ENCODE results near the gene RPS6KB2.
"Not testable (repeated sequence)": the region's sequence is repeated elsewhere in the genome, so short reads cannot be mapped to it uniquely, and the experiment has no call there.

RPS6KB2 gene

DNA sequence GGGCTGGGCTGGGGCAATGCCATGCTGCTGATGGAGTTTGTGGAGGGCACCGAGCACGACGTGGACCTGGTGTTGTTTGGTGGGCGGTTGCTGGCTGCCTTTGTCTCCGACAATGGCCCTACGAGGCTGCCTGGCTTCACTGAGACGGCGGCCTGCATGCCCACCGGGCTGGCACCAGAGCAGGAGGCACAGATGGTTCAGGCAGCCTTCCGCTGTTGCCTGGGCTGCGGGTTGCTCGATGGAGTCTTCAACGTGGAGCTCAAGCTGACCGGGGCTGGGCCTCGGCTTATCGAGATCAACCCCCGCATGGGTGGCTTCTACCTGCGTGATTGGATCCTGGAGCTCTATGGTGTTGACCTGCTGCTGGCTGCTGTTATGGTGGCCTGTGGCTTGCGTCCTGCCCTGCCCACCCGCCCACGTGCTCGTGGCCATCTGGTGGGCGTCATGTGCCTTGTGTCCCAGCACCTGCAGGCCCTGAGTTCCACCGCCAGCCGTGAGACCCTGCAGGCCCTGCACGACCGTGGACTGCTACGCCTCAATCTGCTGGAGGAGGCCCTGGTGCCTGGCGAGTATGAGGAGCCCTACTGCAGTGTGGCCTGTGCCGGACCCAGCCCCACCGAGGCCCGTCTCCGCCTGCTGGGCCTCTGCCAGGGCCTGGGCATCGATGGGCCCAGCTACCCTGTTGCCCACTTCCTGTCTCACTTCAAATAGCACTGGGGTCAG lies 4.2 kb upstream of the RPS6KB2 start:
- H3K4me2 ChIP-seq (ENCODE audit: low read depth, low read length), result no peak overlapping the region
- DNase-seq, result no peak
- H3K27me3 ChIP-seq (replicated peaks; ENCODE audit: insufficient read depth, low read length), result no peaks in the 10 kb centered on the region
- peaks cover 4% of the 10 kb centered on the region; the same call in 1 of the 2 replicates for H3F3A ChIP-seq (ENCODE audit: insufficient read depth, low read length)
- TF ChIP-seq CTCF (IDR thresholded peaks at IDR 0.05; ENCODE audit: low read length), result no peak
- no peak for TF ChIP-seq EZH2 (optimal IDR thresholded peaks at IDR 0.05; ENCODE audit: low read depth, low read length)
- TF ChIP-seq EZH2phosphoT487 (IDR thresholded peaks at IDR 0.05; ENCODE audit: low read length), result no peak
- no peaks in the 10 kb centered on the region for H3K9me3 ChIP-seq (replicated peaks; ENCODE audit: insufficient read depth, low read length)
- H3K4me3 ChIP-seq (ENCODE audit: low read length), result no peak overlapping the region
- H3K79me2 ChIP-seq (ENCODE audit: low read length), result peaks cover 7% of the 10 kb centered on the region
- H3K4me1 ChIP-seq (ENCODE audit: low read length), result peaks cover 10% of the 10 kb centered on the region; the same call in 1 of the 2 replicates
- no peaks in the 10 kb centered on the region for H3K36me3 ChIP-seq (replicated peaks; ENCODE audit: insufficient read depth, low read length)
- H3K9ac ChIP-seq (ENCODE audit: low read length), result no peak overlapping the region
- no peak overlapping the region for H3K27ac ChIP-seq (ENCODE audit: low read length)
- no peak overlapping the region for H2AFZ ChIP-seq (ENCODE audit: low read length)
- no peaks in the 10 kb centered on the region for H3K9me2 ChIP-seq (replicated peaks; ENCODE audit: insufficient read depth, low read length)
- H4K20me1 ChIP-seq (ENCODE audit: insufficient read depth, low read length), result no peaks in the 10 kb centered on the region

DNA sequence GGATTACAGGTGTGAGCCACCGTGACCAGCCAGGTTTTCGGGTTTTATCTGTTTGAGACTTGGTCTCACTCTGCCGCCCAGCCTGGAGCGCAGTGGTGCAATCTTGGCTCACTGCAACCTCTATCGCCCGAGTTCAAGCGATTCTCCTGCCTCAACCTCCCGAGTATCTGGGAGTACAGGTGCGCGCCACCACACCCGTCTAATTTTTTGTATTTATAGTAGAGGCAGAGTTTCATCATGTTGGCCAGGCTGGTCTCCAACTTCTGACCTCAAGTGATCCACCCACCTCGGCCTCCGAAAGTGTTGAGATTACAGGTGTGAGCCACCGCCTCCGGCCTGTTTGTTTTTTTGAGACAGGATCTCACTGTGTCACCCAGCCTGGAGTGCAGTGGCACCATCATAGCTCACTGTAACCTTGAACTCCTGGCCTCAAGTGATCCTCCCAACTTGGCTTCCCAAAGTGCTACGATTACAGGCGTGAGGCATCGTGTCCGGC lies 882 bp upstream of the RPS6KB2 start:
- H3K79me2 ChIP-seq (ENCODE audit: low read length), result peaks cover 33% of the 10 kb centered on the region
- H3K4me3 ChIP-seq (ENCODE audit: low read length), result peak overlapping the region; percentile 98
- not testable (repeated sequence) for H4K20me1 ChIP-seq (ENCODE audit: insufficient read depth, low read length); H3K4me1 ChIP-seq (ENCODE audit: low read length); H3K9me3 ChIP-seq (replicated peaks; ENCODE audit: insufficient read depth, low read length); H3F3A ChIP-seq (ENCODE audit: insufficient read depth, low read length); H3K9me2 ChIP-seq (replicated peaks; ENCODE audit: insufficient read depth, low read length); H3K36me3 ChIP-seq (replicated peaks; ENCODE audit: insufficient read depth, low read length); H3K27me3 ChIP-seq (replicated peaks; ENCODE audit: insufficient read depth, low read length)
- peak; percentile 13 for DNase-seq
- peak overlapping the region; percentile 69 for H2AFZ ChIP-seq (ENCODE audit: low read length)
- H3K4me2 ChIP-seq (ENCODE audit: low read depth, low read length), result peak overlapping the region; percentile 82
- peak overlapping the region; percentile 68 for H3K27ac ChIP-seq (ENCODE audit: low read length)
- peak overlapping the region; percentile 90 for H3K9ac ChIP-seq (ENCODE audit: low read length)

DNA sequence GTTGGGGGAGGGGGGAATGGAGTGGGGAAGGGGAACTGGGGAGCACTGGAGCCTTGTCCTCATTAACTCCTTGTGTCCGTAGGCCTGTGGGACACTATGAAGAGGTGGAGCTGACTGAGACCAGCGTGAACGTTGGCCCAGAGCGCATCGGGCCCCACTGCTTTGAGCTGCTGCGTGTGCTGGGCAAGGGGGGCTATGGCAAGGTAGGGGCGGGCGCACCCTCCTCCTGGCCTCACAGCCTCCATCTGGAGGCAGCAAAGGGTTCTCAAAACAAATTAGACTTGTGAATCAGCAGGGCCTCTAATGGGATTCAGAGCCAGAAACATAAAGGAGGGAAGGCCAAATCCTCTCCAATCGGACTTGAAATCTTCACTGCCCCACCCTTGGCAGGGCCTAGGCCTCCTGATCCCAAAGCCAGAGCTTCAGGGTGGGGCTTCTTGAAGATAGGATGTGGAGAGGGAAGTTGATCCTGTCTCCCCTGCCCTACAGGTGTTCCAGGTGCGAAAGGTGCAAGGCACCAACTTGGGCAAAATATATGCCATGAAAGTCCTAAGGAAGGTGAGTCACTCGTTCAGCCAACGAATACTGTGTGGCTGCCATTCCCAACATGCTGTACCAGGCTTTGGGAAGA lies 859 bp downstream of the RPS6KB2 start:
- Histone ChIP-seq H2AFZ (ENCODE audit: low read length) (peak overlapping the region; percentile 21; the same call in 1 of the 2 replicates), H4K20me1 (ENCODE audit: insufficient read depth, low read length) (no peaks in the 10 kb centered on the region), H3K27ac (ENCODE audit: low read length) (peak overlapping the region; percentile 26; the same call in 1 of the 2 replicates), H3K27me3 (replicated peaks; ENCODE audit: insufficient read depth, low read length) (no peaks in the 10 kb centered on the region), H3K9ac (ENCODE audit: low read length) (peak overlapping the region; percentile 90), H3K79me2 (ENCODE audit: low read length) (peaks cover 33% of the 10 kb centered on the region), H3K4me3 (ENCODE audit: low read length) (peak overlapping the region; percentile 98), H3F3A (ENCODE audit: insufficient read depth, low read length) (peaks cover 4% of the 10 kb centered on the region; the same call in 1 of the 2 replicates), H3K9me3 (replicated peaks; ENCODE audit: insufficient read depth, low read length) (no peaks in the 10 kb centered on the region), H3K9me2 (replicated peaks; ENCODE audit: insufficient read depth, low read length) (no peaks in the 10 kb centered on the region), H3K4me2 (ENCODE audit: low read depth, low read length) (peak overlapping the region; percentile 74), H3K36me3 (replicated peaks; ENCODE audit: insufficient read depth, low read length) (no peaks in the 10 kb centered on the region; the same call in 1 of the 2 replicates), H3K4me1 (ENCODE audit: low read length) (peaks cover 4% of the 10 kb centered on the region)
- no peak for DNase-seq
- no peak for TF ChIP-seq EZH2 (optimal IDR thresholded peaks at IDR 0.05; ENCODE audit: low read depth, low read length)
- TF ChIP-seq EZH2phosphoT487 (IDR thresholded peaks at IDR 0.05; ENCODE audit: low read length), result no peak
- no peak for TF ChIP-seq CTCF (IDR thresholded peaks at IDR 0.05; ENCODE audit: low read length)
